GM21786 (cell line): ENCODE results near the gene CRYL1.

Experiments
- ATAC-seq: cut with Tn5 transposase; IDR thresholded peaks from one replicate; pipeline ENCODE4 v1.9.1; 2021; ENCODE audit not compliant: unreplicated experiment

Gene CRYL1

DNA sequence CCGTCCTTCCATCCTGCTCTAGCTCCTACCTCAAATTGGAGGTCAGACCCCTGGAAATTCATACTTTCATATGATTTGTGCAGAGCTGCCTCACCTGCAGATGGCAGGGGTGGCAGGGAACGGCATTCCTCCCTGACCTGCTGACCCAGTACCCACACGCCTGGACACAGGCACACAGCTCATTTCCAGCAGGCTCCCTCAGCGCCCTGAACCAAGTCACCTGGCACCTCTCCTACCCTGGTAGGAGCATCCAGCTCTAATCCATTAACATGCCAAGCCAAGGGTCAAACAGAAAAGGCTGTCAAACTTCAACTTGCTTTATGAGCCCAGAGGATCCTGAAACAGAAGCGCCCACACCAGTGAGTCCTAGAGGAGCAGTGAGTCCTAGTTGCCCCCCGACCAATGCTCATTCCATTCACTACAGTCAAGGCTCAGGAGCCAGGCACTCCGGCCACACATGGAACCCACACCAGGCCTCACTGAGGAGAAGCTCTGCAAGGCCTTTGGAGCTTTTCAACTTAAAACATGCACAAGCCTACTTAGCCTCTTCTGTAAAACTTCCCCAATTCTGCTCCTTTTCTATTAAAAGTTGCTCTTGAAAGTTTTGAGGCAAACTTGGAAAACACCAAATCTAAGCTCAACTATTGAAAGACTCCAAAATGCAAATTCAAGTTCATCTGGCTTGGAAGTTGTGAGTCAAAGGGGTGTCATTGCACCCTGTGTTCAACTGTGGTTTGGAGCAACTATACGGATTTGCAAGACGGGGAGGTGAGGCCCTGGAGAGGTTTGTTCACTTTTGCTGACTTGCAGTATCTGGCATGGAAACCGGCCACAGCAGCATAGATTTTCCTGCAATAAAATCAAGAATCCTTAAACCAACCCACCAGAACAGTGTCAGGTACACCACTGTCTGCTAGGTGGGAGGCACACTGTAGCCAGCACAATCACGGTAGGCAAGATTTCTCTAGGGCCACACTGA is 96.7 kb downstream of the CRYL1 start:
- no peak for ATAC-seq

DNA sequence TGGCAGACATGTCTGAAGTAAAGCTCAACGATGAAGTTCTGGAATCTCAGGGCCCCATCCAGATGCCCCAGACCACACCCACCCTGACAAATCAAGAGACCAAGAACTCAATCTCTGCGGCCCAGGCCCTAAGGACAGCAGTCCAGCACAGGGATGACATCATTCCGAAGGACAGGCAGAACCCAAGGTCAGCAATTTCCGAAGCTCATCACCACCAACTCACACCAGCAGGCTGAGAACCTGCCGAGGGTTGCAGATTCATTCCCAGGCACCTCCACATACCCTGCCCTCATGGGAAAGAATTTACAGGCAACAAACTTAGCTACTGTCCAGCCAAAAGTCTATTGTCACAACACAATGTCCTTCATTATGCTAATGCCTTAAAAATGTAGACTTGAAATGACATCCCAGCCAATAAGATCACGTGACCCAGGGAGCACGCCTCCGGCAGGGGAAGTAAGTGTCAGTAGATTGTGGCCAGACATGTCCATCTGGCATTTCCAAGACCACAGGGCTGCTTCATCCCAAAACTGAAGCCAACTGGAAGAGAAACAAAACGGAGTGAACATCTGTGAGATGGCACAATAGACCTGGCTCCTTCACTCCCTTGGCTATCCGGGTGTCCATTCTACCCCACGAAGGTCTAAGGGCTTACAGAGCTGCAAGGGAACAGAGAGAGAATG is 98.8 kb downstream of the CRYL1 start:
- no peak for ATAC-seq

DNA sequence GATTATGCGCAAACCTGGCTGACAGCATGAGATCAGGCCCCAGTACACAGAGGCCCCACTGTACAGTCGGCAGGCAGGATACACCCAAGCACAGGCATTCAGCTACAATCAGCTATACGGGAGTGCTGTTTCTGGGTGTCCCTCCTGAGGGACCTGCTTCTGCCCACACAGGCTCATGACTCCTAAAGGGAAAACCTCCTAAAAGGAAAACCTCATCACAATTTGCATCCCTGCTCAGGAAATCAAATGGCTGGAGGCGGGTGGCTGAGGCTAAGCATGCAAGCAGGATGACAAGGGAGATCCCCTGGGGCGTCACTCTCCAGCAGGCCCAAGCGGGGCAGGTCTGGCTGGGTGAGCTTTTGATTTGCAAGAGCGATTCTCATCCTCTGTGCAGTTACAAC is 99.8 kb downstream of the CRYL1 start:
- ATAC-seq = peak; percentile 81

DNA sequence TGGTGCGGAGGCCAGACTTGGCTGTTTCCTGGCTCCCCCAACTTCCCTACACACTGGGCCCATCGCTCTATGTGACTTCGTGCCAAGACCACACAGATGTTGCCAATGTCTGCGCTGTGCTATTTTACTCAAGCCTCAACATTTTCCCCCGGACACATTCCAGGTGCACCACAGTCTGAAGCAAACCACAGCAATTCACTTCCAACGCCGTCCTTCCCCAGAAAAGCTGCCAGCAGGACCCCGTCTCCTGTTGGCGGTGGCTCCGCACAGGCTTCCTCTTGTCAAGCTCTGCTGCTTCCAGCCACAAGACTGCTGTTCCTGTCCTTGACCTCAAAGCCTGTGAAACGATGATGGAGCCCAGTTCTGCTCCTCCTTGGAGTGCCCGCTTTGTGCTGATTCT is 100.7 kb downstream of the CRYL1 start:
- ATAC-seq = no peak

DNA sequence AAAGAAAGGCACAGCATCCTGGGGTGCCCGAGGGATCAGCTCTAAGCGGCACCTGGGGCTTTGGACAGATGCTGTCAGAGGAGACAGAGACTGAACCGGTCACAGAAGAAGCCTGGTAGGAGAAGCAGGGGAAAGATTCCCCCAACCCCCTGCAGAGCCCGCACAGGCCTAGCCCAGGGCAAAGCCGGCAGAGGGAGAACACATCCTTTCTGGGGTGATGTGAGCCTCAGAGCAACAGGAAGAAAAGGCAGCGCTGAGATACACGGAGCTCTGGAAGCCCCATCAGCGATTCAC is 101.2 kb downstream of the CRYL1 start:
- no peak for ATAC-seq

DNA sequence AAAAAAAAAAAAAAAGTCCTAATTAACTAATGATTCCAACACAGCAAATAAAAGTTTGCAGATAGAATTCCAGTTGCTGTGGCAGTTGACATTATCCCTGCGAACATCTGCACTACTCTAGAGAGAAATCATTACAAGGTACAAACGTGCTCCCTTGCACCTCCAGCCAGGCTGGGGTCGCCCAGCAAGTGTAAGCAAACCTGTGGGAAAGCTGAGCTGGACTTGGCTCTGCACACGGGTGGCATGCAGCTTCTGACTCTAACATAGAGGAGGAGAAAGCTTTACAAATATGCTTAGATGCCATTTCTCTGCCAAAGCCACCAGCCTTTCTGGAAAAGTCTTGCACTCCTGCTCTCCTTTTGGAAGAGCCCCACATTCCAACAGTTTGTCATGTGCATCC is 103.3 kb downstream of the CRYL1 start:
- no peak for ATAC-seq

DNA sequence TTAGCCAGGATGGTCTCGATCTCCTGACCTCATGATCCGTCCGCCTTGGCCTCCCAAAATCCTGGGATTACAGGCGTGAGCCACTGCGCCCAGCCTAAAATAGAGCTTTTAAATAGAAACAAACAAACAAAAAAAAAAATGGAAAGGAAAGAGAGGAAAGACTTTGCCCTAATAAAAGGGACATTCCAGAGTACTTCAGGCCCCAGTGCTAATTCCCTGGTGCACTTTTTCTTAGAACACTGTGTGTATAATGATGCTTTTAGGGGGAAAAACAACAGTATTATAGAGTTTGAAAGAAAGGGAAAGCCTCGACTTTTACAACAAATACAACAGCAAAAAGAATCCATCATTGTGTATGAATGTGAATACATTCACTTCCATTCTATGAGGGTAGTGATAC is 104.7 kb downstream of the CRYL1 start:
- ATAC-seq = no peak

DNA sequence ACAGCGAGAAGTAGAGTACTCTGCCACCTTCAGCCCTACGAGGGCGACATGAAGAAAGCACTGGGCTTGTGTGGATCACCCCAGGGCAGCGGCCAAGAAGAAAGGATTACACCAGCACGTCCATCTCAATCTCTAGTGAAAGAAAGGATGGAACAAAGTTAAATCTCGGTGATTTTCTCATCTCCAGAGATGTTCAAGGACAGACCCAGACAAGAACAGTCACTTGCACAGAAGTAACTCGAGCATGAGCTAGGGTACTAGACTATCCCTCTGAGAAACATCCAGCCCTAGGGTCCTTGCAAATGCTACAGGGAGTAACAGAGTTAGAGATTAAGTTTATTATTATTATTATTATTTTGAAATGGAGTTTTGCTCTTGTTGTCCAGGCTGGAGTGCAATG is 106.7 kb downstream of the CRYL1 start:
- no peak for ATAC-seq

DNA sequence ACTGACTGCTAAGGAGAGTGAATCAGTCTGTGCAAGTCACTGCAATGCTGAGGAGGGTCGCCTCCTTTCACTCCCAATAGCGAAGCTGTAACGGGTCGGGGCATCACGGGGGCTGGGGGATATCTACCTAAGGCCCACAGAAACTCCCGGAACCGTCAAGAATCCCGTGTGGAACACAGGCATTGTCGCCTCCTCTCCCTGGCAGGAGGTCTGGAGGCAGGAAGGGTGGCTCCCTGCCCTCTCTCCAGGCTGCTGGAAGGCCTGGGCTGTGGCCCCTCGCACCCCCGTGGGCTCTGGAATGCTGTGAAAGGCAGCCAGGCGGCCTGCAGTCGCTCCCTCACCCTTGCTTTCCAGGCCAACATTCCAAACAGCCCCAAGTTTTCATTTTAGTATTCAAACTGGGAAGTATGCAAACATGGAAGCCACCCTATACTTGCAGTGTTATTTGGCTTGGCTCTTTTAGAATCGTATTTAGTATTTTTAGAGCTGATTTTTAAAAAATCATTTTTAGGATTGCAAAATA is 109.4 kb downstream of the CRYL1 start:
- no peak for ATAC-seq

DNA sequence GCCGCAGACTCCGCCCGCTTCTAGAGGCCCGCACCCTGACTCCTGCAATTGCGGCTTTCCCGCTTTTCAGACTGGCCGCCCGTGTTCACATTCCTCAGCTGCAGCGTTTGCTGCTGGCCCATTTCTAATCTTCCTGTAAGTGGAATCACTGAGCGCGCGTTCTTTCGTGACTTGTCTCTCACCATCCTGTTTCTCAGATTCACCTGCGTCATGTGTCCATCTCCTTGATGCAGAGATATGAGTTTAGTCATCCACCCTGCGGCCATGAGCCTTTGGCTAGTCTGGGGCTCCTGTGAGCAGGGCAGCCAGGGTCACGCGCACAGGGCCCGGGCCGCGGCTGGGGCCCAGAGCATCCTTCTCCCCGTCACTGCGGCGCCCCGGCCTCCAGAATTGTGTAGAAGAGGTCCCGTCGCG is 110.0 kb downstream of the CRYL1 start:
- no peak for ATAC-seq

DNA sequence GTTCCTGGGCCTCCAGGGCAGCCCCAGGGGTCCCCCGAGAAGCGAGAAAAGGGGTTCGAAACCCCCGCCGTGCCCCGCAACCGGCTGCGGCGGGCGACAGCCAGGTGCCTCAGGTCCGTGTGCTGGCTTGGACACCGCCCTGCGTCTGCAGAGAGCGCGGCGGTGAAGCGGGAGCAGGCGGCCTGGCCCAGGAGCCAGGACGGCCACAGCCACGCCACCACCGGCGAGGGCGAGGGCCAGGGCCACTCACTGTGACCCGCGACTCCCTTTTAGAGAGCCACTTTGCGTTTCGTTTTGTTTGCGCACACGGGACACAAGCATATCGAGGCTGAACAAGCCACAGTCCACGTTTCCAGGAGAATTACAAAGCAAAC is 110.4 kb downstream of the CRYL1 start:
- ATAC-seq = no peak

DNA sequence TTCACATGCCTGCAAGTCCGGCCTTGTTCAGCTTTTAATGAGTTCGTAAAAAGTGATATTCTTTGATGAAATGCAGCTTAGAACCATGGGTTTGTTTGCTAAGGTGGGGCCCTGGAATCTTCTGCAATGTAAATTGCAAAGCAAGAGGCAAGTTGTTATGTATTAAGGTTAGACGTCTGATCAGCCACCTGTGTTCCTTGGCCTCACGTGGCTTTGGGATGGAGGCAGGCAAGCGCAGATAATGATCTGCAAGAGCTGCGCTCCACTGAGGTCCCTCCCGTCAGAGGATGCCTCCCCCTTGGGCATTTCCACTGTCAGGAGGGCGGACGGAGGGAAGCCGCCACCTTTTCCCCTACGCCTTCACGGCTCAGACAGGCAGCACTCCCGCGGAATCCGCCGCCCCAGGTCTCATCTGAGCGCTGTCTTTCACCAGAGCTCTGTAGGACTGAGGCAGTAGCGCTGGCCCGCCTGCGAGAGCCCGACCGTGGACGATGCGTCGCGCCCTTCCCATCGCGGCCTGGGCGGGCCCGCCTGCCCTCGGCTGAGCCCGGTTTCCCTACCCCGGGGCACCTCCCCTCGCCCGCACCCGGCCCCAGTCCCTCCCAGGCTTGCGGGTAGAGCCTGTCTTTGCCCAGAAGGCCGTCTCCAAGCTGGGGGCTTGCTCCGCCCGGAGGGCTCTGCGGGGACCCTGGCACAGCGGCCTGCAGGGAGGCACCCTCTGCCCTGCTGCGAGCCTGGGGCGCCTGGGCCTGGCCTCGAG is 110.9 kb downstream of the CRYL1 start:
- ATAC-seq = no peak

DNA sequence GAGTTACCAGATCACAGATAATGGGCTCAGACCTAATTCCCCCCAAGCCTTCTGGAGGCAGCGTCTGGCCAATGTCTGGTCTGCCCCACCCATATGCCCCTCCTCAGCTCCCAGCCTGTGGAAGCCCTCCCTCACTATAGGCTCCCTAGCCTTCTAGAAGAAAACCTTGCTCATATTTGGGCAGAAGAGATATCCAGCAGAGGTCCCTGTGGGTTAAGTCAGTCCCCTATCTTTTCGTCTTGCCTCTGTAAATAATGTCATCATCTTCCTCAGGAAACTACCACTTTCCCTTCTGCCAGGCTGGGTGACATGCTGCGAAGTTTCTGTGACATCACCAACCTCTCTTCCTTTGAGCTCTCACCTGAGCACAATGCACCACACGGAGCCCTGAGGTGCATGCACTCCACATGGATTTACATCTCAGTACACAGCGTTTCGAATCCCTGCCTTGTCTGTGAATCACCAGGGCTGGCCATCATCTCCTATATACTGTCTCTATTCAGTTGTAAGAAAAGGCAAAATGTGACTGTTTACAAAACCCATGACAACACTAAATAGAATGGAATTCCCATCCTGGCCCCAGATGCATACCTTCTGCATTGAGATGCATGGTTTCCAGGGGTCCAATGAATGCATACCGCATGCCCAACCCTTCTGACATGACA is 112.8 kb downstream of the CRYL1 start:
- no peak for ATAC-seq

DNA sequence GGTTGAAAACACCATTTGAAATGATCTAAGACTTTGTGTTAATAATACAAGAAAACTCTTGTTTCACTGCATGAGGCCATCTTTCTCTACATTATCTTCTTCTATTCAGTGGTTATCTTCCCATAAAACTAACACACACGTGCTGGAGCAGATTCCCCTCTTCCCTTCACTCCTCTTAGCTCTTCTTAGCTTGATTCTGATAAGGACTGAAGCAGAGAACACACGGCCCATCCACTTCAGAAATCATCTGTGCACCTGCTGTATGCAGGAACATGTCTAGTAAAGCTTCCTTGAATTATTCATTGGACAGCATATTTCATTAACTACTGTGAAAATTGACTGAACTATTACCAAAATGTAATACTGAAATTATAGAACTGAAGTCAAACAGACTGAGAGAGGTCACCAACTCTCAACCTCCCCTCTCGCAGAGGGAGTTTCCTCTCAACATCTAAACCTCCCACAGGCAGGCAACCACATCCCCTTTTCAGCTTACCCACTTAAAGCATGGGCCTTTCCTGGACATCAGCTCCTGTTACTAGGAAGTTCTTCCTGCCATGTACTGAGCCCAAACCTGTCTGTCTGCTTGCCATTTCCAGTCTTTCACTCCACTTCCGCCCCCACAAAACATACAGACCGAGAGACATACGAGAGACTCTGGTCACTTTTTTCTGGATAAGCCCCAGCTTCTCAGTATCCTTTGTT is 113.9 kb downstream of the CRYL1 start:
- peak; percentile 94 for ATAC-seq

DNA sequence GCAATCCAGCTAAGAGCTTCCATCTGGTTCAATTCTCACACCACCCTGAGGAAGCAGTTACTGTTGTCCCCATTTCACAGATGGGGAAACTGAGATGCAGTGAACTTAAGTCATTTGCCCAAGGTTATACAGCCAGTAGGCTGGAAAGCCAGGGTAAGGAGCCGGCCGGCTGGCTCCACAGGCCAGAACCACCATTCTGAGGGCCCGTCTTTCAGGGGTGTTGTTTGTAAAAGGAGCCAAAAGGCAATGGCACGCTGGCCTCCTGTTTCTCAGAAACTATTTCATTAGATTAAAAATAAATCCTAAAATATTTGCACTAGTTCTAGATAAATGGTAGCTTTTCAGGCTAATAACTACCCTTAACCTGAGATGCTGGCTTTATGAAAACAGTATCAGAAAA is 114.9 kb downstream of the CRYL1 start:
- no peak for ATAC-seq

DNA sequence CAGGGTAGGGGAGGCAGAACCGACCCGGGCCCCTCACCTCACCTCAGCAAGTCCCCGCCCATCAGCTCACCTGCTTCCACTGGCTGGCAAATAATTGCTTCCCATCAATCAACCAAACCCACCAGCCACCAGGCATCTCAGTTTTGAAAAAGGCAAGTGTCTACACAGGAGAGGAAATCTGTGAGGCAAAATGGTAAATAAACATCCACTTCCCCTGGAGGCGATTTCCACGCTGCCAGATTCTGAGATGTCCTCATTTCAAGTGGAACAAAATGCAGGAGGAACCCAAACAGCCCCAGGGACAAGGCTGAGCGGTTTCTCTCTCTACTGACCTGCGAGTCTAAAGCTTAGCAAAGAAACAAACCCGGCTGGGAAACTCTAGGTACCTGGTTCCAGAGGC is 117.5 kb downstream of the CRYL1 start:
- ATAC-seq = no peak

DNA sequence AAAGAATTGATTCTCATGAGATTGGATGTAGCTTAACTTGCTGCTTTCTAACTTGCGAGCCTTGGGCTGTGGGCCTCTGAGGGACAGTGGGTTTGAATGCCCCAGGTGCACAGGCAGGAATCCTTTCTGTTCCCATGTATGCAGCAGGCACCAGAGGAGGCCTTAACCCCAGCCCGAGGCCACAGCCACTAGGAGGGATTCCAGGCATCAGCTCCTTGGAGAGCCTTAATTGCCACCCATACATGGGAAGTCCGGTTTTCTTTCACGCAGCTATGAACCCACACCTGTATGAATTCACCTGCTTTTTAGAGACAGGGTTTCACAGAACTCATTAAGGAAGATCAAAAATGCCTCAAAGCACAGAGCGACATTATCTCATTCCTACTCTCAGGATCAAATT is 117.9 kb downstream of the CRYL1 start:
- ATAC-seq = no peak

DNA sequence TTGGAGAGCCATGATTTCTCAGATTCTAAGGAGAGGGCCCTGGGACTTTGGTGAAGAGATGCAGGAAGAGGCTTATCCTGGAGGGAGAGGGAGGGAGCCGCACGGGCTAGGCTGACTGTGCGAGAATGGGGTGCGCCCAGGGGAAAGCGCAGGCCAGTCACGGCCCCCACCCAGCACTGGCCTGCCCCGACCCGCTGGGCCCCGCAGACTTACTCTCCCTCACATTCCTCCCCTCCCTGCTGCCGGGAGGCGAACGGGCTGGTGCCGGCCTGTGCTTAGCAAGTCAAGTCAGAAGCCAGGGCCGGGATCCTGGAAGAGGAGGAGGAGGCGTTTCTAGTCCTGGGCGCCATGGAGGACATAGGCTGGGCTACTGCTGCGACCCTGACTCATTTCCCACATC is 120.0 kb downstream of the CRYL1 start:
- ATAC-seq = no peak

DNA sequence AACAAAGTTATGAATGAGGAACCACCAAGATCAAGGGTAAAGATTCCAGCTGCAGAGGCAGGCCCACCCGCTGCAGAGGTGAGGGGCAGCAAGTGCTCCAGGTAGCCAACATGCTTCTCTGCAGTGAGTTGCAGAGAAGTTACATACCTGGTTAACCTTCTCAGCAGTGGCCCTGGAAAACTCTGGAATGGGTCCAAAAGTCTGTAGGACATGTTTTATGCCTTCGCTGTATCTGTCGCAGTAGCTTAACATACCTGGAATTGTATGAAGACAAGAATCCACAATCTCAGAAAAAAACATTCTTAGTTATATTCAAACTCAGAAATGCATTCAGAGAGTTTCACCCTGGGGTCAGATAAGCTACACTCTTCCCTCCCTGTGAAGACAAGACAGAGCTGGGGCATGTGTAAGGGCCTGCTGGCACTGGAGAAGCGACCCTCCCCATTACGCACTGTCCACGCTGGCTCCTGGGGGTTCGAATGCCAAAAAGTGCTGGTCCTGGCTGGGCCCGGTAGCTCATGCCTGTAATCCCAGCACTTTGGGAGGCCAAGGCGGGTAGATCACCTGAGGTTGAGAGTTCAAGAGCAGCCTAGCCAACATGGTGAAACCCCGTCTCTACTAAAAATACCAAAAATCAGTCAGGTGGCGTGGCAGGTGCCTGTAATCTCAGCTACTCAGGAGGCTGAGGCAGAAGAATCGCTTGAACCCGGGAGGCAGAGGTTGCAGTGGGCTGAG is 121.0 kb downstream of the CRYL1 start:
- no peak for ATAC-seq

DNA sequence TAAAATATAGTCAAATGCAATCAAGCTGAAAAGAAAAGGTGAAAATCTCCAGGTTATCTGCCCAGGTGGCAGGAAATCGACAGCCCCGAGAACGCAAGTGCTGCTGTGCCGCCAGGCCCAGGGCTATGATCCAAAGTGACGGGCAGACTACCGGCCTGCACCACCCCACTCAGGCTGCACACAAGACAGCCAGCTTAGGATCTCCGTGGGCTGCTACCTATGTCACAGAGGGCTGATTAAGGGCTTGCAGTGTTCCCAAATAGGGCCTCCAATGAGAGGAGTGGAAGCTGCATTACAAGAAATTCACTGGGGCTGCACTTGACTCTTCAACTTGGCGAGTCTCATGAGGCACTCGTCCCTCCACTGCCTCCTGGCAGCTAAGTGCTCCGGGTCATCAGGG is 121.8 kb downstream of the CRYL1 start:
- no peak for ATAC-seq
